TTC549 (cell line): ENCODE data around the gene LIN37.
A peak's percentile ranks its signal among the peaks of the same experiment; 100 is the strongest.

Experiments
- FAIRE-seq: peaks from 2 replicates; lab custom pipeline; 2012; peaks lifted over from hg19 to GRCh38; lab: Jason Lieb, UNC

LIN37 gene

GRCh38 chr19:35748106-35749020 lies at the start of gene LIN37:
LIN37 (plus strand) TSS chr19:35748576; CDS start chr19:35748725, 149 bp downstream.
- FAIRE-seq = peak; percentile 97

- FAIRE-seq = peak; percentile 93
These were observed 46.0 kb upstream of the LIN37 start for GRCh38 chr19:35702223-35703012.

GRCh38 chr19:35703343-35703742 lies 45.0 kb upstream of the LIN37 start:
- no peak for FAIRE-seq

- FAIRE-seq = no peak
These were observed 44.2 kb upstream of the LIN37 start, which contains the start of gene ZBTB32 for GRCh38 chr19:35704218-35704617. ZBTB32 (plus strand) TSS chr19:35704558; CDS start chr19:35714627, 10,069 bp downstream.

GRCh38 chr19:35708391-35708790 lies 40.0 kb upstream of the LIN37 start:
- FAIRE-seq = no peak

GRCh38 chr19:35710784-35711723 lies 37.3 kb upstream of the LIN37 start:
- FAIRE-seq = no peak

GRCh38 chr19:35712567-35713505 lies 35.5 kb upstream of the LIN37 start:
- FAIRE-seq = no peak

- no peak for FAIRE-seq
These were observed 34.9 kb upstream of the LIN37 start for GRCh38 chr19:35713506-35713850.

GRCh38 chr19:35713904-35714495 lies 34.4 kb upstream of the LIN37 start:
- FAIRE-seq = no peak

- no peak for FAIRE-seq
These were observed 33.6 kb upstream of the LIN37 start for GRCh38 chr19:35714601-35715354.

- no peak for FAIRE-seq
These were observed 33.0 kb upstream of the LIN37 start for GRCh38 chr19:35715355-35715809.

GRCh38 chr19:35715981-35716800 lies 32.2 kb upstream of the LIN37 start:
- no peak for FAIRE-seq

GRCh38 chr19:35716801-35717664 lies 31.3 kb upstream of the LIN37 start:
- no peak for FAIRE-seq

GRCh38 chr19:35717665-35718344 lies 30.6 kb upstream of the LIN37 start, which contains the start of gene KMT2B:
KMT2B (plus strand) TSS chr19:35718003; CDS start chr19:35718019, 16 bp downstream.
- no peak for FAIRE-seq

- FAIRE-seq = no peak
These were observed 29.9 kb upstream of the LIN37 start for GRCh38 chr19:35718345-35719041.

GRCh38 chr19:35719402-35720162 lies 28.8 kb upstream of the LIN37 start:
- no peak for FAIRE-seq
